ENCODE results near the gene TBC1D8.

Gene TBC1D8

GRCh38 chr2:101161658-101162057, 10.5 kb upstream of the TBC1D8 start:
- no peak for DNase-seq

- no peak for DNase-seq
Measured at GRCh38 chr2:101160454-101160853, 9.3 kb upstream of the TBC1D8 start.

- no peak for DNase-seq
Measured at GRCh38 chr2:101159526-101159925, 8.3 kb upstream of the TBC1D8 start.

GRCh38 chr2:101157272-101157671, 6.1 kb upstream of the TBC1D8 start:
- no peak for DNase-seq

- no peak for DNase-seq
Measured at GRCh38 chr2:101153787-101154186, 2.6 kb upstream of the TBC1D8 start.

GRCh38 chr2:101153077-101153707, 2.0 kb upstream of the TBC1D8 start:
- DNase-seq: no peak

- no peak for DNase-seq
Measured at GRCh38 chr2:101152272-101153076, 1.3 kb upstream of the TBC1D8 start.

- DNase-seq: no peak
Measured at GRCh38 chr2:101151859-101152271, 683 bp upstream of the TBC1D8 start.

- DNase-seq: peak; percentile 10
Measured at GRCh38 chr2:101150306-101151145, 656 bp downstream of the TBC1D8 start.

GRCh38 chr2:101149241-101150192, 1.7 kb downstream of the TBC1D8 start:
- DNase-seq: no peak

- DNase-seq: no peak
Measured at GRCh38 chr2:101148777-101149176, 2.4 kb downstream of the TBC1D8 start.

- DNase-seq: no peak
Measured at GRCh38 chr2:101147971-101148370, 3.2 kb downstream of the TBC1D8 start.

GRCh38 chr2:101147062-101147461, 4.1 kb downstream of the TBC1D8 start:
- DNase-seq: no peak

- no peak for DNase-seq
Measured at GRCh38 chr2:101146535-101146934, 4.6 kb downstream of the TBC1D8 start.

GRCh38 chr2:101145406-101145805, 5.8 kb downstream of the TBC1D8 start:
- no peak for DNase-seq

GRCh38 chr2:101142163-101142562, 9.0 kb downstream of the TBC1D8 start:
- no peak for DNase-seq

- DNase-seq: no peak
Measured at GRCh38 chr2:101140978-101141655, 10.1 kb downstream of the TBC1D8 start.

GRCh38 chr2:101140237-101140636, 10.9 kb downstream of the TBC1D8 start:
- no peak for DNase-seq

GRCh38 chr2:101139495-101139894, 11.7 kb downstream of the TBC1D8 start:
- DNase-seq: no peak

GRCh38 chr2:101135412-101136296, 15.5 kb downstream of the TBC1D8 start:
- no peak for DNase-seq
